Measurements from ENCODE around the gene KCTD16. TPM values are rescaled to one million over a fixed set of nuclear protein-coding genes. Genes with fewer than 3 reads are reported as not detected.

Gene KCTD16
- total and polyA plus RNA-seq, 12 donors, result 0.04 to 2.1 (median 0.48) TPM; not detected in 1

DNA sequence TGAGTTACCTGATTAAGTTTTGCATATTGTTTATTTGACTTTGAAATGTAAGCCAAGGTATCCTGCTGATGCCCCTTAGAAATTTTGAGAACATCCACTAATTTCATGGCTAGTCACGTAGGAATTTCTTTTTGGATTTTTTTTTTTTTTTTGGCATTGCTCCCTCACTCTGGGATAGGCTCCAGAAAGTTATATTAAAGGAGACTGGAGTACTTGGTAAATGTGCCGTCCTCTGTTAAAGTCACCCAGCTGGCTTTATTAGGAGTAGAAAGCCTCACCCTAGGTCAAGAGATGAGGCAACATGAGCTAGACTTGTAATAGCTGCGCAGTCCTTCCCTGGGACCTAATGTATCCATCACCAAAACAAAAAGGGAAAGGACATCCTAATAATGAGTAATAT is 3.1 kb downstream of the KCTD16 start:
- intact Hi-C loops (cut with DNase I), result no loop called here
- H3K27ac ChIP-seq, result no peak overlapping the region
- no peak for DNase-seq
- no peak overlapping the region for H3K4me3 ChIP-seq
- 41 to 49% (median 45%) methylated on average over 3 of the region's 3 CpGs for WGBS, 4 donors
- H3K4me1 ChIP-seq (replicated peaks in 1 of 2), result peaks cover 6 to 12% of the 10 kb centered on the region in 2 donors
- H3K27me3 ChIP-seq, result no peaks in the 10 kb centered on the region
- no peak for TF ChIP-seq CTCF (IDR thresholded peaks at IDR 0.05)
- no peak for TF ChIP-seq POLR2A (IDR thresholded peaks at IDR 0.05)
- no peaks in the 10 kb centered on the region for H3K9me3 ChIP-seq (replicated peaks in 1 of 3)
- H3K36me3 ChIP-seq (replicated peaks in 1 of 2), result no peaks in the 10 kb centered on the region

DNA sequence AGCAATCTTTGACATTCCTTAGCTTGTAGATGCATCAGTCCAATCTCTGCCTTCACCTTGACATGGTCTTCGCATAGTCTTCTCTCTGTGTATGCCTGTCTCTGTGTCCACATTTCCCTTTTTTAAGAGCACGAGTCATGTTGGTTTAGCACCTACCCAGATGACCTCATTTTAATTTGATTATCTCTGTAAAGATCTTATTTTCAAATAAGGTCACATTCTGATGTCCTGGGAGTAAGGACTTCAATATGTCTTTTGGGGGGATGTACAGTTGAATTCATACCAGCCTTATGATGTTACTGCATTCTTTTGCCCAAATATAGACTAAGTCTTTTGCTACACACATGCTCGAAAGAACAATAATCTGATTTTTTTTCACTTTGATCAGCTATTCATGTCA is 6.9 kb downstream of the KCTD16 start:
- no peaks in the 10 kb centered on the region for H3K36me3 ChIP-seq (replicated peaks in 1 of 2)
- intact Hi-C loops (cut with DNase I), result no loop called here
- TF ChIP-seq CTCF (IDR thresholded peaks at IDR 0.05) (no peak), POLR2A (IDR thresholded peaks at IDR 0.05) (no peak)

DNA sequence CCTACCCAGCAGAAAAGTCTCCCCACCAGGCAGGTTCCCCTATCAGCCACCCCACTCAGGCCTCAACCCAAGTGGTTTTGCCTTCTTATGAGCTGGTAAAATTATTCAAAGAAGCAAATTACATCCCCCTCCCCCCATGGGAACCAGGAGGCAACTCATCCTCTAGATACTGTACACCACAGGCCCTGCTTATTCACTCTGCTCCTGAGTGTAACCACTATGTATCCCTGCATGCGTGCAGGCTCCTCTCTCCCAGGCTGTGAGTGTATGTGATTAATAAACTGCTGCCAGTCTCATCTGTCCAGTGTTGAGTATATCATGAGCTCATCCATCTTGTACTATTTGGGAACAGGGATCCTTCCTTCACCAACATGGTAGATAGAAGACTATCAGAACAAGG is 8.6 kb downstream of the KCTD16 start:
- intact Hi-C loops (cut with DNase I), result no loop called here
- Histone ChIP-seq H3K27ac (no peak overlapping the region), H3K4me1 (replicated peaks in 1 of 2) (no peaks in the 10 kb centered on the region), H3K36me3 (replicated peaks in 1 of 2) (no peaks in the 10 kb centered on the region), H3K27me3 (no peaks in the 10 kb centered on the region), H3K4me3 (no peak overlapping the region), H3K9me3 (replicated peaks in 1 of 3) (no peaks in the 10 kb centered on the region)
- DNase-seq, result no peak
- TF ChIP-seq POLR2A (IDR thresholded peaks at IDR 0.05), result no peak
- TF ChIP-seq CTCF (IDR thresholded peaks at IDR 0.05), result no peak
- 93 to 100% (median 97%) methylated on average over 1 of the region's 1 CpG for WGBS, 4 donors

More for the DNA sequence above, 6.9 kb downstream of the KCTD16 start:
- no peaks in the 10 kb centered on the region for H3K4me1 ChIP-seq (replicated peaks in 1 of 2)
- H3K27me3 ChIP-seq, result no peaks in the 10 kb centered on the region
- DNase-seq, result no peak
- H3K4me3 ChIP-seq, result no peak overlapping the region
- no peak overlapping the region for H3K27ac ChIP-seq
- no peaks in the 10 kb centered on the region for H3K9me3 ChIP-seq (replicated peaks in 1 of 3)
- 66 to 81% (median 76%) methylated on average over 3 of the region's 3 CpGs for WGBS, 4 donors

DNA sequence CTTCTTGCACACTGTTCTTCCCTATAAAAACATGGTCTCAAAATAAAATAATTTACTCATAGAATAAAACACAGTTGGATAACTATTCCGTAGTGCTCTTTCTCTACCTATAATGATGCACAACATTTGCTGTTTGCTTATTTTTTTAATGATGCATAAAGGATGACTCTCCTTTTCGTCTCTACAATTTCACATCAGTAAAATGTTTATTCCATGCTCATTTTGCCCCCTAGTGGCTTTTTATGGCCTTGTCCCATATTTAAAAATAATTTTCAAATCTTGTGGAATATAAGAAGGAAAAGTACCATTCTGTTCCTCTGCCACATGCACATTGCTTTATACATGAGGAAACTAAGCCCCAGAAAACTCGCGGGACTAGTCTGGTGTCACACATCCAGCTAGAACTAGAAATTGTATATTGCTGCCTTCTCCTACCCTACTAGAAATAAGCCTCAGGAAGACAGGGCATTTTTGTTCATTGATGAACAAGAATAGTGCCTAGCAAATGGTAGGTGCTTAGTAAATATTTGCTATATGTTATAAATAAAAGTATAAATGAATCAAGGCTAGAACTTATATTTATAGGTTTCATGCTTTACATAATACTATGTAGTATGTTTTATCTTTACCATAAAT is 12.7 kb downstream of the KCTD16 start:
- Histone ChIP-seq H3K36me3 (replicated peaks in 1 of 2) (no peaks in the 10 kb centered on the region), H3K9me3 (replicated peaks in 1 of 3) (no peaks in the 10 kb centered on the region), H3K4me3 (no peak overlapping the region), H3K4me1 (replicated peaks in 1 of 2) (peaks cover 0 to 9% of the 10 kb centered on the region in 2 donors), H3K27me3 (no peaks in the 10 kb centered on the region), H3K27ac (no peak overlapping the region)
- intact Hi-C loops (cut with DNase I), result no loop called here
- DNase-seq, result no peak
- no peak for TF ChIP-seq POLR2A (IDR thresholded peaks at IDR 0.05)
- peak; percentile 32 to 78 (median 56) for TF ChIP-seq CTCF (IDR thresholded peaks at IDR 0.05)
- 15 to 24% (median 19%) methylated on average over 4 of the region's 4 CpGs for WGBS, 4 donors
